Neutrophil (primary cell): ENCODE data around the gene C1orf87.

ENCODE experiments used
- H3K27ac ChIP-seq: fragments of 200-600 bp; sonication (generic); 2 replicates; pipeline ENCODE4 v1.5.1; 2016; ENCODE audit warnings: mild to moderate bottlenecking, moderate library complexity
- H3K27me3 ChIP-seq: fragments of 200-600 bp; sonication (generic); 2 replicates; pipeline ENCODE4 v1.6.0; 2016; ENCODE audit warnings: mild to moderate bottlenecking
- H3K36me3 ChIP-seq: fragments of 200-600 bp; sonication (generic); 2 replicates; pipeline ENCODE4 v1.5.1; 2017
- H3K4me1 ChIP-seq, 2 experiments: fragments of 200-600 bp in 1 of 2; sonication (generic) in 1 of 2; 1 replicate in 1 of 2; 2 replicates in 1 of 2; pipeline versions ENCODE4 v1.5.1 to v1.6.1; 2013 to 2016; ENCODE audit warnings: low read depth in 1 of 2, low read length in 1 of 2, mild to moderate bottlenecking in 1 of 2, moderate library complexity in 1 of 2; ENCODE audit not compliant: control insufficient read depth in 1 of 2, insufficient read depth in 1 of 2
- H3K4me3 ChIP-seq, 2 experiments: fragments of 200-600 bp in 1 of 2; sonication (generic) in 1 of 2; 1 replicate in 1 of 2; 2 replicates in 1 of 2; pipeline ENCODE4 v1.5.1; 2013 to 2016; ENCODE audit warnings: low read depth in 1 of 2, low read length in 1 of 2, mild to moderate bottlenecking in 1 of 2, moderate library complexity in 1 of 2
- H3K9me3 ChIP-seq: fragments of 200-600 bp; sonication (generic); 2 replicates; pipeline ENCODE4 v1.5.1; 2016
- TF ChIP-seq, protein P1 (sequence below): fragments of 200-600 bp; sonication (generic); IDR thresholded peaks from 2 replicates; pipeline ENCODE4 v1.5.1; 2016; ENCODE audit warnings: antibody characterized with exemption

C1orf87 gene

GRCh38 chr1:59985911-59986515, 87.6 kb downstream of the C1orf87 start:
- no peaks in the 10 kb centered on the region for H3K9me3 ChIP-seq
- H3K27ac ChIP-seq, result no peak overlapping the region
- no peaks in the 10 kb centered on the region for H3K27me3 ChIP-seq
- no peak overlapping the region for H3K4me3 ChIP-seq
- no peaks in the 10 kb centered on the region for H3K36me3 ChIP-seq
- TF ChIP-seq, protein P1, sequence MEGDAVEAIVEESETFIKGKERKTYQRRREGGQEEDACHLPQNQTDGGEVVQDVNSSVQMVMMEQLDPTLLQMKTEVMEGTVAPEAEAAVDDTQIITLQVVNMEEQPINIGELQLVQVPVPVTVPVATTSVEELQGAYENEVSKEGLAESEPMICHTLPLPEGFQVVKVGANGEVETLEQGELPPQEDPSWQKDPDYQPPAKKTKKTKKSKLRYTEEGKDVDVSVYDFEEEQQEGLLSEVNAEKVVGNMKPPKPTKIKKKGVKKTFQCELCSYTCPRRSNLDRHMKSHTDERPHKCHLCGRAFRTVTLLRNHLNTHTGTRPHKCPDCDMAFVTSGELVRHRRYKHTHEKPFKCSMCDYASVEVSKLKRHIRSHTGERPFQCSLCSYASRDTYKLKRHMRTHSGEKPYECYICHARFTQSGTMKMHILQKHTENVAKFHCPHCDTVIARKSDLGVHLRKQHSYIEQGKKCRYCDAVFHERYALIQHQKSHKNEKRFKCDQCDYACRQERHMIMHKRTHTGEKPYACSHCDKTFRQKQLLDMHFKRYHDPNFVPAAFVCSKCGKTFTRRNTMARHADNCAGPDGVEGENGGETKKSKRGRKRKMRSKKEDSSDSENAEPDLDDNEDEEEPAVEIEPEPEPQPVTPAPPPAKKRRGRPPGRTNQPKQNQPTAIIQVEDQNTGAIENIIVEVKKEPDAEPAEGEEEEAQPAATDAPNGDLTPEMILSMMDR, result no peak
- H3K4me1 ChIP-seq, result no peaks in the 10 kb centered on the region

DNA sequence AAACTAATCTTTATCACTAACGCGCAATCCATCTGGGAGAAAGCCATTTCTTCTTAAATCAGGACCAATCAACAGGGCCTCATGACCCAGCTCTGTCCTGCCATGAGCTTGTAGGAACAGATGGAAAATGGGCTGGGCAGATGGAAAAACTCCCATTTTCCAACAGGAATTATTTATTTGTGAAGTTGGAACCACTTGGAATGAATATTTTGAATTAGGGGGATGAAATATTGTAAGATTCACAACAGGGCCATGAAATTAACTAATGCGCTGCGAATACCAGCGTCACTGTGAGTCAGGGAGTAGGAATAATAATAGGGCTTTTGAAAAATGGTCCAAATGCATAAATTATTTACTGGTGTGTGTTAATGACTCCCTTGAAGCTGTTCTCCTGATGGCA, 93.9 kb downstream of the C1orf87 start:
- Histone ChIP-seq H3K4me1 (peaks cover 11 to 20% of the 10 kb centered on the region in 2 experiments), H3K27ac (no peak overlapping the region), H3K27me3 (peaks cover 14% of the 10 kb centered on the region), H3K36me3 (no peaks in the 10 kb centered on the region), H3K4me3 (no peak overlapping the region), H3K9me3 (no peaks in the 10 kb centered on the region)
- TF ChIP-seq, protein P1, result no peak

DNA sequence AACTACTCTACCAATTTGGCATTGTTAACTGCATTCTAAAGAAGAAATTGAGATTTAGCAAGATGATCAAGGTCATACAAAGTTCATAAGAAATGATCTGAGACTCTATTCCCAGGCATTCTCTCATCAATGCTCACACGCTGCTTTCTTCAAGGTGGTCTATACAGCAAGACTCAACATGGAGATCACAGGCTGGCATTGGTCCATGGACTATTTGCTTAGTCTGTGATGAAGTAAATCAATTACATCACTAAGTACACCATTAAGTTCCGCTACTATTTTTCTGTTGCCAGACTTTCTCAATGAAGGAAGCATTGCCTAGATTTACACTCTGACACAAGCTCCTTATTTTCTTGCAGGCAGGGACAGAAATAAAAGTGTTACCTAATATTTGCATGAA, 95.1 kb downstream of the C1orf87 start:
- Histone ChIP-seq H3K27ac (peak overlapping the region; percentile 3), H3K4me1 (peaks cover 11 to 20% of the 10 kb centered on the region in 2 experiments), H3K4me3 (no peak overlapping the region), H3K27me3 (peaks cover 14% of the 10 kb centered on the region), H3K9me3 (no peaks in the 10 kb centered on the region), H3K36me3 (no peaks in the 10 kb centered on the region)
- TF ChIP-seq, protein P1, result no peak

GRCh38 chr1:59978026-59978425, 95.5 kb downstream of the C1orf87 start:
- Histone ChIP-seq H3K4me3 (no peak overlapping the region), H3K9me3 (no peaks in the 10 kb centered on the region), H3K36me3 (no peaks in the 10 kb centered on the region), H3K27ac (no peak overlapping the region), H3K4me1 (peaks cover 11 to 20% of the 10 kb centered on the region in 2 experiments), H3K27me3 (peaks cover 14% of the 10 kb centered on the region)
- TF ChIP-seq, protein P1, result no peak

DNA sequence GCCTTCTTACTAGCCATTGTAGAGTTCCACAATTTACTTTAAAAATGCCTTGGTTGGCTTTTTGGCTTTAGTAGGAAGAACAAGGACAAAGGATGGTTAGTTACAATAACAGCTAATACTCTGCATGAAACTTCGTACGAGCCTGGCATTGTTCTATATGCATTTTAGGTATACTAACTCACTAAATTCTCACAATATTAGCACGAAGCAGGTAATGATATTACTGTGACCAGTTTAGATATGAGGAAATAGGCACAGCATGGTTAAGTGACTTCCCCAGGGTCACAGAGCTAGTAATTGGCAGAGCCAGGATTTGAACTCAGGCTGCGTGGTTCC, 96.5 kb downstream of the C1orf87 start:
- peaks cover 14% of the 10 kb centered on the region for H3K27me3 ChIP-seq
- H3K4me1 ChIP-seq, result peaks cover 11 to 20% of the 10 kb centered on the region in 2 experiments
- no peak overlapping the region for H3K4me3 ChIP-seq
- TF ChIP-seq, protein P1, result no peak
- H3K9me3 ChIP-seq, result no peaks in the 10 kb centered on the region
- no peak overlapping the region for H3K27ac ChIP-seq
- no peaks in the 10 kb centered on the region for H3K36me3 ChIP-seq
